ENCODE measurements around the gene ROR2. TPM values are rescaled to one million over a fixed set of nuclear protein-coding genes. Genes with fewer than 3 reads are reported as not detected.

Gene ROR2
- total RNA-seq, 1 donor from 2014 or later: 0.74 TPM

- DNase-seq: no peak
- no peak overlapping the region for H3K27ac ChIP-seq (replicated peaks)
- H3K4me1 ChIP-seq: no peaks in the 10 kb centered on the region
- H3K9me3 ChIP-seq (replicated peaks): no peaks in the 10 kb centered on the region
- no peaks in the 10 kb centered on the region for H3K36me3 ChIP-seq
- intact Hi-C loops (cut with micrococcal nuclease): no loop called here
- H3K4me3 ChIP-seq: no peak overlapping the region
- H3K27me3 ChIP-seq (ENCODE audit: low read depth): no peaks in the 10 kb centered on the region
- no peak for TF ChIP-seq CTCF (IDR thresholded peaks at IDR 0.05; ENCODE audit: borderline replicate concordance)
Measured at GRCh38 chr9:91558395-91558794, 391.6 kb downstream of the ROR2 start.

GRCh38 chr9:91557327-91557726 lies 392.7 kb downstream of the ROR2 start:
- no peak for TF ChIP-seq CTCF (IDR thresholded peaks at IDR 0.05; ENCODE audit: borderline replicate concordance)
- H3K9me3 ChIP-seq (replicated peaks): no peaks in the 10 kb centered on the region
- no peaks in the 10 kb centered on the region for H3K36me3 ChIP-seq
- H3K27me3 ChIP-seq (ENCODE audit: low read depth): no peaks in the 10 kb centered on the region
- no peaks in the 10 kb centered on the region for H3K4me1 ChIP-seq
- no peak overlapping the region for H3K27ac ChIP-seq (replicated peaks)
- no peak for DNase-seq
- intact Hi-C loops (cut with micrococcal nuclease): no loop called here
- no peak overlapping the region for H3K4me3 ChIP-seq

- no peaks in the 10 kb centered on the region for H3K4me1 ChIP-seq
- no peak overlapping the region for H3K27ac ChIP-seq (replicated peaks)
- no peak for DNase-seq
- no peak for TF ChIP-seq CTCF (IDR thresholded peaks at IDR 0.05; ENCODE audit: borderline replicate concordance)
- no peaks in the 10 kb centered on the region for H3K9me3 ChIP-seq (replicated peaks)
- H3K36me3 ChIP-seq: no peaks in the 10 kb centered on the region
- no peaks in the 10 kb centered on the region for H3K27me3 ChIP-seq (ENCODE audit: low read depth)
- intact Hi-C loops (cut with micrococcal nuclease): no loop called here
- H3K4me3 ChIP-seq: no peak overlapping the region
Measured at GRCh38 chr9:91555132-91555531, 394.9 kb downstream of the ROR2 start.

GRCh38 chr9:91549177-91549576 lies 400.9 kb downstream of the ROR2 start:
- no peak for TF ChIP-seq CTCF (IDR thresholded peaks at IDR 0.05; ENCODE audit: borderline replicate concordance)
- no peak overlapping the region for H3K4me3 ChIP-seq
- no peaks in the 10 kb centered on the region for H3K27me3 ChIP-seq (ENCODE audit: low read depth)
- H3K36me3 ChIP-seq: no peaks in the 10 kb centered on the region
- DNase-seq: no peak
- H3K4me1 ChIP-seq: no peaks in the 10 kb centered on the region
- no peaks in the 10 kb centered on the region for H3K9me3 ChIP-seq (replicated peaks)
- intact Hi-C loops (cut with micrococcal nuclease): no loop called here
- H3K27ac ChIP-seq (replicated peaks): no peak overlapping the region

GRCh38 chr9:91547081-91547480 lies 402.9 kb downstream of the ROR2 start:
- intact Hi-C loops (cut with micrococcal nuclease): no loop called here

More at GRCh38 chr9:91547081-91547480, 402.9 kb downstream of the ROR2 start:
- no peak for TF ChIP-seq CTCF (IDR thresholded peaks at IDR 0.05; ENCODE audit: borderline replicate concordance)
- DNase-seq: no peak
- Histone ChIP-seq H3K27me3 (ENCODE audit: low read depth) (no peaks in the 10 kb centered on the region), H3K36me3 (no peaks in the 10 kb centered on the region), H3K27ac (replicated peaks) (no peak overlapping the region), H3K9me3 (replicated peaks) (no peaks in the 10 kb centered on the region), H3K4me1 (no peaks in the 10 kb centered on the region), H3K4me3 (no peak overlapping the region)

Data from left ventricle myocardium inferior (tissue), 1 donor.